Hematopoietic multipotent progenitor cell treated with erythropoietin and hydrocortisone succinate and interleukin-3 and kit ligand, for 17 days (in vitro differentiated cells): ENCODE measurements around the gene MAP6D1.
A peak's percentile ranks its signal among the peaks of the same experiment; 100 is the strongest.
"Not testable (repeated sequence)": the region's sequence is repeated elsewhere in the genome, so short reads cannot be mapped to it uniquely, and the experiment has no call there.

Experiments used
- DNase-seq: peaks from one replicate; pipeline ENCODE4 v3.0.0-alpha.2; 2015; ENCODE audit warnings: low spot score

Gene MAP6D1

DNA sequence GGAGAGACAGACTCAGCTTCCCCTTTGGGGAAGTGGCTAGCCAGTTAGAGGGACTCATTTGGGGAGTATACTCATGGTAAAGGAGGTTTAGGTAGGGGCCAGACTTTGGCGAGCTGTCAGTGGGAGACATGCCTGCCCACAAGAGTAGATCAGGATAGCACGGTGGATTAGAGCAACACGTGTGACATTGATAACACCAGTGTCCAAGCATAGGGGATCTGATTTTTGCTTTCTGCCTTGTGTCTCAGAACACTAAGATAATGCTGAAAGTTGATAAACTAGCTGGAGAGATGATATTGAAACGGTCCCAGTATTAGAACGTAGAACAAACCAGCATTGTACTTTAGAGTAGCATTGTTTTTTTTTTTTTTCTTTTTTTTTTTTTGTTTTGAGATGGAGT is 25.9 kb downstream of the MAP6D1 start:
- no peak for DNase-seq

DNA sequence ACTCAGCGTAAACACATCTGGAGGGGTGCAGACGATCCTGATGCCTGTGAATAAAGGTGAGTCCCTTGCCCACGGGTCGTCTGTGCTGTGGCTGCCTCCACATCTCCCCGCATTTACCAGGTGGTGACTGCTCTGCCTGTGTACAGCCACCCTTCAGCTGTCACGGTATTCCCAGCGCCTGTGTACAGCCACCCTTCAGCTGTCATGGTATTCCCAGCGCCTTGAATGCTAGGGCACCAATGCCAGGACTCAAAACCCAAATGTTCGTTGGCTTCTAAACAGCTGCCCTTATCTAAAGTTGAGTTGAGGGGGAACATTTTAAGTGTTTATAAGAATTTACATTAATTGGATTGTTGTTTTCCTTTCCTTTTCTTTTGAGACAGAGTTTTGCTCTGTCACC is 27.4 kb downstream of the MAP6D1 start:
- no peak for DNase-seq

DNA sequence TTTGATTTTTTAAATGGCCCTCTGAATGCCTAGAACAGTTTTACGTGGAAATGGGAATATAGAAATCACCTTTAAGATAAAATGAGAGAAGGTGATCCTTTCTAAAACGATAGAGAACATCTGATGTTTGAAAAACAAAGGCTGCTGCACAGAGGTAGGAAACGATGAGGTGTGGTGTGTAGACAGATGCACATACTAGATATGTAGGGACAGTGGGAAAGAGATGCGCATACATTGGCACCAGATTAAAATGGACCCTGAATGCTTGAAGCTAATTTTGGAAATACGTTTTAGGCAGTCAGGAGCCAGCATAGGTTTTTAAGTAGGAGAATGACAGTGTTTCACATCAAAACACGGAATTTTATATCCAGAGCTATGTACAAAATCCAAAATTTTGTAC is 29.0 kb downstream of the MAP6D1 start:
- no peak for DNase-seq

DNA sequence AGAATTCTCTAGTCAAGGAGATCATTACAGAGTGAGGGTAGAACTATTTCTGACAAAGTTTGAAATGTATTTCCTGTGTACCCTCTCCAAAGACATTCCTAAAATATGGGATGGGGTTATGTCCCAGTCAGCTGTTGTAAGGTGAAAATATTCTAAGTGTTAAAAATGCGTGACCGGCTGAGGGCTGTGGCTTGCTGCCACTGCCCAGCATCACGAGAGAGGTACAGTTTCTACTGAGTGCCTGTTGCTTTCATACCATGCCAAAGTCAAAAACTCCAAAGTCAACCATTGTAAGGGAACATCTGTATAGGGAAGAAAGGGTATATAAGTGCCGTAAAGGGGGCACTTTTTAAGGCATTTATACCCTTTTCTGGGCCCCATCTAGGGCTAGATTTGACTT is 30.9 kb downstream of the MAP6D1 start:
- no peak for DNase-seq

DNA sequence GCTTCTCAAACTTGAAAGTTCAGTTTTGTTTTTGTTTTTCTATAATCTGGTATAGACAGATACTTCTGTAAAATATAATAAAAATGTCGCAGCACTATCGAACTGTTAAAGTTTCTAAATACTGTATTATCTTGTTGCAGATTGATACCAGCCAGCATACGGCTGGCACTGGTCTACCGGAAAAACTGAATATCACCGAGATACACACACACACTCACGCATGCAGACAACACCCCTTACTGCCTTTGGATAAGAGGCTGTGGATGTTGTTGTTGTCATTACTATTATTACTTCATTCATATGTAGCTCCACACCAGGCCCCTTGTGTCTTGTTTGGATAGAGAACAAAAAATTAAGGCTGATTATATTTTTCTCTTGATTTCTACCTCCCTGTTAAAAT is 32.4 kb downstream of the MAP6D1 start:
- no peak for DNase-seq

DNA sequence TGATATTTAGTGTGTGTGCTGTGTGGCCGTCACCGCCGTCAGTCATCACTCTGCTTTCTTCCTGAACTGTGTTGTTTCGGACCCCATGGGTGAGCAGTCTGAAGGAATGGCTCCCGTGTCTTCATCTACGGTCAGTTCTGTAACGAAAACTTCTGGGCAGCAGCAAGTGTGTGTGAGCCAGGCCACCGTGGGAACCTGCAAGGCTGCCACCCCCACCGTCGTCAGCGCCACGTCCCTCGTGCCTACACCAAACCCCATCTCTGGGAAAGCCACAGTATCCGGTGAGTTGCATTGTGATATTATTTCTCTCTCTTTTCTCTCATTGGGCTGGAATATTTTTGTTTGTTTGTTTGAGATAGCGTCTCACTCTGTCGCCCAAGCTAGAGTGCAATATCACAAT is 34.7 kb downstream of the MAP6D1 start:
- no peak for DNase-seq

DNA sequence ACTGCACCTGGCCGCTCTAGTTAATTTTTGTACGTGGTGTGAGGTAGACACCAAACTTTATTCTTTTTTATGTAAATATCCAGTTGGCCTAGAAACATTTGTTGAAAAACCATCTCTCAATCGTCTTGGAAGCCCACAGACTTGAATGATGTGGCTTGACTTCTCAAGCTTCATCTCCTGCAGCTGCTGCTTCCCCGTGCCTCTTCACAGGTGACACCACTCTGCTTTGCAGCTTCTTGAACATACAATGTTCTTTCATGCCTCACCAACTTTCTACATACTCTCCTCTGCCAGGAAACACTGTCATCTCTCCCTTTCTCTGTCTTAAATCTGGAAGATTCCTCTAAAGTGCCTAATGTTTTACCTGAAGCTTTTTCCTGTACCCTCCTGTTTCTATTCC is 35.6 kb downstream of the MAP6D1 start:
- no peak for DNase-seq

DNA sequence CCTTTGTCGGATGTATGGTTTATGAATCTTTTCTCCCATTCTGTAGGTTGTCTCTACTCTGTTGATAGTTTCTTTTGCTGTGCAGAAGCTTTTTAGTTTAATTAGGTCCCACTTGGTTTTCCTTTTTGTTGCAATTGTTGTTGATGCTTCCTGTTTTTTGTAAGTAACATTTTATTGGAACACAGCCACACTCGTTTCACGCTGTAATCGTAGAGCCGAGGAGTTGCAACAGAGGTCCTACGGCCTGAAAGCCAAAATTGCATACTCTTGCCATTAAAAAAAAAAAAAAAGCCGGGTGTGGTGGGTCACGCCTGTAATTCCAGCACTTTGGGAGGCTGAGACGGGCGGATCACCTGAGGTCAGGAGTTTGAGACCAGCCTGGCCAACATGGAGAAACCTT is 40.9 kb downstream of the MAP6D1 start:
- not testable (repeated sequence) for DNase-seq

DNA sequence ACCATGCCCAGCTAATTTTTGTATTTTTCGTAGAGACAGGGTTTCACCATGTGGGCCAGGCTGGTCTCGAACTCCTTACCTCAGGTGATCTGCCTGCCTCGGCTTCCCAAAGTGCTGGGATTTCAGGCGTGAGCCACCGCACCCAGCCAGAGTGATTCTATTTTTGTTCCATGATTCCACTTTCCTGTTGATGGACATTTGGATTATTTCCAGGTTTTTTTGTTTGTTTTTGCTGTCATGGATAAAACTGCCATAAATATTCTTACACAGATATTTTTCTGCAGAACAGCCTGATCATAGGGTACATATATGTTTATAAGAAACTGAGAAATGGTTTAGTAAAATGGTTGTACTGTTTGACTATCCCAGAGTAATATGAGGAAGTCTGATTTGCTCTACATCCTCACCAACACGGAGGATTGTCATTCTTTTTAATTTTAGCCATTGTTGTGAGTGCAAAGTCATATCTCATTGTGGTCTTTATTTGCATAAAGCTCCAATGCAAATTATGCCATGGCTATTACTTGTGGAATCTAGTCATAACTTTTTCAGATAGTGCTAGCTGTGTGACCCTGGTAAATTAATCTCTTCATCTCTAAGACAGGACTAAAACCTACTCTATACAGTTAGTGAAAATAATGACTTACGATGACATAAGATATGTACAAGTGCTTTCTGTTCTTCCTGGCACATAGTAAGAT is 42.7 kb downstream of the MAP6D1 start:
- DNase-seq, result no peak

DNA sequence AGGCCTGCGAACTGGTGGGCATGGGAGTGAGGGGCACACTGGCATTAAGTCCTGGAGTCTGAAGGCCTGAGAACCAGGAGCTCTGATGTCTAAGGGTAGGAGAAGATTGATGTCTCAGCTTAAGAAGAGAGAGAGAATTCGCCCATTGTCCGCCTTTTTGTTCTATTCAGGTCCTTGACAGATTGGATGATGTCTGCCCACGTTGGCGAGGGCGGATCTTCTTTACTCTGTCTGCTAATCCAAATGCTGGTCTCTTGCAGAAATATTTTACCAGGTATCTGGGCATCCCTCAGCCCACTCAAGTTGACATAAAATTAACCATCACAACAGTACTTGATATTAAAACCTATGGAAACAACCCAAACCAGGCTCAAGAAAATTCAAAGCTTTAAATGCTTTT is 44.1 kb downstream of the MAP6D1 start:
- DNase-seq, result no peak

DNA sequence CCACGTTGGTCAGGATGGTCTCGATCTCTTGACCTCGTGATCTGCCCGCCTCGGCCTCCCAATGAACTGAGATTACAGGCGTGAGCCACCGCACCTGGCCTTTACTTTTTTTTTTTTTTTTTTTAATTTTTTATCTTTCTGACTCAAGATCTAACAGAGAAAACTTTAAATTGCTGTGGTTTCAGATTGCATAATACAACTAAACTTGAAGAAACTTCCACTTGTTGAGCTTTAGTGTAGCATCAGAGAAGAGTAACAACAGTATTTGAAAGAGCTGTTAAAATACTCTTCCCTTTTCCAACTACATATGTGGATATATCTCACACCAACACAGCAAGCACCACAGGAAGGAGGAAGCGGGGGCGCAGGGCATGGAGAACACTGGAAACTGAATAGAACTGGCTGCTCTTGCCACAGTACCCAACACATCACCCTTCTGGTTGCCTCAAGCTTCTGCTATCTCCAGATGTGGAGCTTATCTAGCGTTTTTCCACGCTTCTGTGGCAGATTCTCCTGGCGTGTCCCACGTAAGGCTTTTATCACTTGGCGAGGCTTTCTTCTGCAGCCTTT is 45.4 kb downstream of the MAP6D1 start:
- no peak for DNase-seq

DNA sequence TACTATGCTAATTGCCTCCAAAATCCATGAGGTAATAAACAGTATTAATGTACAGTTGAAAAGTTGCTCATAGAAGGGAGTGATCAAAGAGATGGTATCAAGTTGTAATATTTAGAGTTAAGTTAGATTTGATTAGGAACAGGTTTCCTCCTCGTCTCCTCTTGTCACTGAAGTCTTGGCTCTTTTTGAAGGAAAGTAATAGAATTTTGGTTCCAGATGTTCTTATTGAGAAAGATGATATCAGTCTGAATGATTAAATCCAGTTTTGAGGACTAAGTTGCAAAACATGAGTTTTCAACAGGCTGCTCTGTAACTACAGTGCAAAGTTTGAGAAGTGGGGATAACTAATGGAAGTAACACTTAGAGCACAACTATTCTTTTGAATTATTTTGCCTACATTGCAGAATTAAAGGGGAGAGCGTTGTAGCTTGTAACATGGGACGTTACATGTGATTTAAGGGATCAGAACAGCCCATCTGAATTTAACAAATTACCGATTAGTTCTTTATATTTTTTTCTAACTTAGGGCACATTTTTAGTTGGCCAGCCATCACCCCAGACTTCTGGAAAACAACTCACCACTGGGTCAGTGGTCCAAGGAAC is 48.3 kb downstream of the MAP6D1 start:
- no peak for DNase-seq

DNA sequence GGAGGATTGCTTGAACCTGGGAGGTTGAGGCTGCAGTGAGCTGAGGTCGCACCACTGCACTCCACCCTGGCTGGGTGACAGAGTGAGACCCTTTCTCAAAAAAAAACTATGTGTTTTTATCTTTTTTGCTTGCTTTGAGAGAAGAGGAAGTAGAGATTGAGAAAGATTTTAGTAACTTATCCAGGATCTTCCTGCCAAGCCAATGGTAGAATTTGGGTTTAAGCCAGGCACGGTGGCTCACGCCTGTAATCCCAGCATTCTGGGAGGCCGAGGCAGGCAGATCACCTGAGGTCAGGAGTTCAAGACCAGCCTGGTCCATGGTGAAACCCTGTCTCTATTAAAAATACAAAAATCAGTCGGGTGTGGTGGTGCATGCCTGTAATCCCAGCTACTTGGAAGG is 48.9 kb downstream of the MAP6D1 start:
- not testable (repeated sequence) for DNase-seq

DNA sequence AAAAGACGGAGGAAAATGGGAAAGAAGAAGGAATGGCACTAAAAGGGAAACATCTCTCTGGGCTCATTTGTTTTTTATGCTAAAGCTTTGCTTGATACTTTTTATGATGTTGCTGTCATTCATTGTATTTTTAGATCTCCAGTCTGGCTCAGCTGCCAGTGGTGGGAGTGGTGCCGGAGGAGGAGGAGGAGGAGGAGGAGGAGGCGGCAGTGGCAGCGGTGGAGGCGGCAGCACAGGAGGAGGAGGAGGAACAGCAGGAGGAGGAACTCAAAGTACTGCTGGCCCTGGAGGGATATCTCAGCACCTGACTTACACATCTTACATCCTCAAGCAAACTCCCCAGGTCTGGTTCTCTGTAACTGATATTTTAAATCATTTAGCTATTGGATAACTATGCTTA is 49.6 kb downstream of the MAP6D1 start:
- no peak for DNase-seq

DNA sequence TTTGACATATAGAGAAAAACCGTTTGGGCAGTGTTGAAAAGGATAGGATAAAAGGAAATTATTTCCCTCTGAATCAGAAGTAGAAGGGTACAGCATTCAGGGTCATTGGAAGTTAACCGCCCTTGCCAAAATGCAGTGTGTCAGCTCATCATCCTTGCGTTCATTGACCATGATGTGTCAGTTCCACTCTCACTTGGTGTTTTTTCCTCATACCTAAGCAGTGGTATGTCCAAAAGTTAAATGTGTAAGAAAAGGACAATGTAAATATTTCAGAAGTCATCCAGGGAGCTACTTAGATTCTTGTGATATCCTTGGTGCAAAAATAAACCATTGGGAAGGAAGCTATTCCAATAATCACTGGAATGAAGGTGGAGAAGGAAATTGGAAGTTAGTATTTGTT is 50.7 kb downstream of the MAP6D1 start:
- no peak for DNase-seq

DNA sequence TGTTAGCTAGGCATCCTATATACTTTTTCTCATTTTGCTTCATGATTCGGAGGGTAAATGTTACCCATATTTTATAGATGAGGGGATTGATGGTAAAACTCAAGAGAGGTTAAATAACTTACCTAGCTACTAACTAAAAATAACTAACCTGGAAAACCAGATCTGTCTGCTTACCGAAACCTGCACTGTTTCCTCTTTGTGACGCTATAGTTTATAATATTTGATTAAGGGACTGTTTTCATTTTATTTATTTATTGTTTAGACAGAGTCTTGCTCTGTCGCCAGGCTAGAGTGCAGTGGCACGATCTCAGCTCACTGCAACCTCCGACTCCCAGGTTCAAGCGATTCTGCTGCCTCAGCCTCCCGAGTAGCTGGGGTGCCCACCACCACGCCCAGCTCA is 55.9 kb downstream of the MAP6D1 start:
- no peak for DNase-seq

DNA sequence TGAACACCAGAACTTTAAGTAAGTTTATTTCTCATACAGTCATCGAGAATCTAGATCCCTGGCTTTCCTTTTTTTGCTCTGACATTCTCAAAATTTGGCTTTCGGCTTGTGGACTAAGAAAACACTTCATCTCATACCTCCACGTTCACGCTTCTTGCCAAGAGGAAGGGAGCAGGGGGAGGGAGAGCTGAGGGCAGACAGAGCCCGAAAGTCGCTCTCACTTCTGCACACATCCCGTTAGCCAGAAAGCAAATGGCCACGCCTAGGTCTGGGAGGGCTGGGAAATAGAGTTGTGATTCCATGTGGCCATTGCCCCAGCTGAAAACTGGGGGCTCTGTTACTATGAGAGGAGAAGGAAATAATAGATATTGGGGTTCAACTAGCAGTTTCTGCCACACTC is 57.3 kb downstream of the MAP6D1 start:
- DNase-seq, result no peak

DNA sequence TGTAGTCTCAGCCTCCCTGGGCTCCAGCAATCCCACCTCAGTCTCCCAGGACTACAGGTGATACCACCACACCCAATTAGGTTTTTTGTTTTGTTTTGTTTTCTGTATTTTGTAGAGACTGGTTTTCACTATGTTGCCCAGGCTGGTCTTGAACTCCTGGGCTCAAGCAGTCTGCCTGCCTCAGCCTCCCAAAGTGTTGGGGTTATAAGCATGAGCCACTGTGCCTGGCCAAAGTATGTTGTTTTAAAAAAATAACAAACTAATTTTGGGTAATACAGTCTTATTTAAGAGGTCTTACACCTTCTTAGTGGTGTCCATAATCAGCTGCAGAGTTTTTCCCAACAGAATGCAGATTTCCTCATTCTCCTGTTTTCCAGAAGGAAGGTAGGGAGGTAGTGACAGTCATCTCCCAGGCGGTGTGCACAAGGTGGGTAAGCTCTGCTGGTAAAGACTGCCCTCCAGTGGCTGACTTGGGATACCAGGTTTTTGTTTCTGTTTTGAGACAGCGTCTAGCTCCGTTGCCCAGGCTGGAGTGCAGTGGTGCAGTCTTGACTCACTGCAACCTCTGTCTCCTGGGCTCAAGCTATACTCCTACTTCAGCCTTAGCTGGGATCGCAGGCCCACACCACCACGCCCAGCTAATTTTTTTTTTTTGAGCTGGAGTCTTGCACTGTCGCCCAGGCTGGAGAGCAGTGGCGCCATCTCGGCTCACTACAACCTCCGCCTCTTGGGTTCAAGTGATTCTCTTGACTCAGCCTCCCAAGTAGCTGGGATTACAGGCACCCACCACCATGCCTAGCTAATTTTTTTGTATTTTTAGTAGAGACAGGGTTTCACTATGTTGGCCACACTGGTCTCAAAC is 58.4 kb downstream of the MAP6D1 start:
- DNase-seq, result peak; percentile 79

DNA sequence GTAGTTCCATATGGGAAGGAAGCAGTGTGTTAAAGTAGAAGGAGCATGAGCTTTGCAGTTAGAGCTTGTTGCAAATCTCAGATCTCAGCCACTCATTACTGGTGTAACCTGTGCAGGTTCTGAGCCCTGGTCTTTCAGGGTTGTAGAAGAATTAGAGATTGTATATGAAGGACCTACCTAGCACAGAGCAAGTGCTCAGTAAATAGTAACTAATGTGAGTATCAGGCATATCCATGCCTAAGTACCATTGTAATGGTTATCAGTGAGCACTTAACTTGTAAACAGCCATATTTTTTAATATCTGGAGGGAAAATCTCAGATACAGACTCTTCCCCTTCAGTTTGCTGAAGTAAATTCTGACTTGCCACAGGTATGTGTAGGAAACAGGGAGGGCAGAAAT is 59.3 kb downstream of the MAP6D1 start:
- no peak for DNase-seq
